H9 (cell line): ENCODE data around the gene GLYATL3. TPM values are rescaled to one million over a fixed set of nuclear protein-coding genes. Genes with fewer than 3 reads are reported as not detected.

ENCODE experiments used
- DNase-seq: peaks from one replicate; pipeline ENCODE4 v3.0.0-alpha.2; 2017
- H2AFZ ChIP-seq: one replicate; pipeline ENCODE4 v1.6.1; 2013; ENCODE audit warnings: mild to moderate bottlenecking, low read length, control low read depth, moderate library complexity
- H2AK5ac ChIP-seq: 2 replicates; pipeline ENCODE4 v1.6.1; 2013; ENCODE audit warnings: low read length, control low read depth, mixed read lengths; ENCODE audit not compliant: insufficient read length
- H2BK120ac ChIP-seq: one replicate; pipeline ENCODE4 v1.6.1; 2013; ENCODE audit warnings: low read depth, mild to moderate bottlenecking, low read length, control low read depth, inconsistent platforms; ENCODE audit not compliant: poor library complexity, severe bottlenecking
- H2BK12ac ChIP-seq: 2 replicates; pipeline ENCODE4 v1.6.1; 2013; ENCODE audit warnings: low read length, control low read depth, mixed read lengths, low read depth; ENCODE audit not compliant: insufficient read length
- H2BK15ac ChIP-seq: 2 replicates; pipeline ENCODE4 v1.6.1; 2013; ENCODE audit warnings: low read depth, low read length, control low read depth
- H2BK20ac ChIP-seq: one replicate; pipeline ENCODE4 v1.6.1; 2013; ENCODE audit warnings: low read depth, mild to moderate bottlenecking, low read length, control low read depth, inconsistent platforms; ENCODE audit not compliant: poor library complexity, severe bottlenecking
- H2BK5ac ChIP-seq: 2 replicates; pipeline ENCODE4 v1.6.1; 2013; ENCODE audit warnings: low read length, control low read depth, mixed read lengths; ENCODE audit not compliant: insufficient read length
- H3K14ac ChIP-seq: 2 replicates; pipeline ENCODE4 v1.6.1; 2013; ENCODE audit warnings: low read length, control low read depth; ENCODE audit not compliant: insufficient read depth
- H3K18ac ChIP-seq: 2 replicates; pipeline ENCODE4 v1.6.1; 2013; ENCODE audit warnings: low read depth, mild to moderate bottlenecking, mixed read lengths, low read length, control low read depth; ENCODE audit not compliant: insufficient read length
- H3K23ac ChIP-seq: 2 replicates; pipeline ENCODE4 v1.6.1; 2013; ENCODE audit warnings: low read length, control low read depth, mixed read lengths, low read depth; ENCODE audit not compliant: insufficient read length
- H3K23me2 ChIP-seq: 2 replicates; pipeline ENCODE4 v1.6.1; 2013; ENCODE audit warnings: low read depth, mild to moderate bottlenecking, mixed read lengths, low read length, control low read depth; ENCODE audit not compliant: insufficient read length, poor library complexity, severe bottlenecking
- H3K27ac ChIP-seq: 2 replicates; pipeline ENCODE4 v1.5.1; 2013; ENCODE audit warnings: low read length, control low read depth, mixed read lengths, low read depth; ENCODE audit not compliant: insufficient read length
- H3K27me3 ChIP-seq: 2 replicates; pipeline ENCODE4 v1.6.1; 2013; ENCODE audit warnings: low read length, control low read depth, inconsistent platforms; ENCODE audit not compliant: insufficient read depth
- H3K4ac ChIP-seq: 2 replicates; pipeline ENCODE4 v1.6.1; 2013; ENCODE audit warnings: low read depth, mild to moderate bottlenecking, control low read depth, inconsistent platforms, low read length, moderate library complexity
- H3K4me1 ChIP-seq: 2 replicates; pipeline ENCODE4 v1.6.1; 2013; ENCODE audit warnings: low read length, control low read depth, inconsistent platforms; ENCODE audit not compliant: insufficient read depth
- H3K4me2 ChIP-seq: 2 replicates; pipeline ENCODE4 v1.6.1; 2013; ENCODE audit warnings: low read length, control low read depth, mixed read lengths; ENCODE audit not compliant: insufficient read length, insufficient read depth
- H3K56ac ChIP-seq: 2 replicates; pipeline ENCODE4 v1.6.1; 2013; ENCODE audit warnings: low read depth, mild to moderate bottlenecking, mixed read lengths, low read length, control low read depth; ENCODE audit not compliant: insufficient read length
- H3K79me1 ChIP-seq: 2 replicates; pipeline ENCODE4 v1.6.1; 2013; ENCODE audit warnings: low read depth, mild to moderate bottlenecking, moderate library complexity, low read length, control low read depth, inconsistent platforms; ENCODE audit not compliant: insufficient read depth, poor library complexity, severe bottlenecking
- H3K79me2 ChIP-seq: 2 replicates; pipeline ENCODE4 v1.6.1; 2013; ENCODE audit warnings: low read length, control low read depth, inconsistent platforms; ENCODE audit not compliant: insufficient read depth
- H3K9ac ChIP-seq: 2 replicates; pipeline ENCODE4 v1.6.1; 2013; ENCODE audit warnings: low read length, control low read depth, mixed read lengths; ENCODE audit not compliant: insufficient read length; ENCODE audit errors: extremely low read depth
- H3K9me3 ChIP-seq: one replicate; pipeline ENCODE4 v1.6.1; 2013; ENCODE audit warnings: low read depth, low read length, inconsistent platforms; ENCODE audit not compliant: control insufficient read depth
- H3T11ph ChIP-seq: one replicate; pipeline ENCODE4 v1.6.1; 2013; ENCODE audit warnings: mild to moderate bottlenecking, low read length, control low read depth, inconsistent platforms
- H4K20me1 ChIP-seq: one replicate; pipeline ENCODE4 v1.6.1; 2013; ENCODE audit not compliant: control insufficient read depth, insufficient read length, insufficient read depth
- H4K5ac ChIP-seq: 2 replicates; pipeline ENCODE4 v1.6.1; 2013; ENCODE audit warnings: low read depth, mild to moderate bottlenecking, mixed read lengths, low read length, control low read depth; ENCODE audit not compliant: insufficient read length
- H4K8ac ChIP-seq: replicated peaks from 2 replicates; pipeline ENCODE4 v1.6.1; 2013; ENCODE audit warnings: low read length, control low read depth, mixed read lengths, low read depth; ENCODE audit not compliant: insufficient read length
- H4K91ac ChIP-seq: 2 replicates; pipeline ENCODE4 v1.6.1; 2013; ENCODE audit warnings: low read depth, mild to moderate bottlenecking, moderate library complexity, mixed read lengths, low read length, control low read depth; ENCODE audit not compliant: insufficient read length
- H3K27ac Mint-ChIP-seq, 3 experiments: 2 replicates in 2 of 3; 3 replicates in 1 of 3; pipeline ENCODE4 v1.8.0; 2020 to 2021; ENCODE audit warnings: mixed read lengths in 3 of 3, mild to moderate bottlenecking in 1 of 3, moderate library complexity in 1 of 3
- H3K27me3 Mint-ChIP-seq: 2 replicates; pipeline ENCODE4 v1.8.0; 2021; ENCODE audit warnings: low read depth, mild to moderate bottlenecking, moderate library complexity, mixed read lengths
- H3K36me3 Mint-ChIP-seq, 3 experiments: 2 replicates in 2 of 3; 3 replicates in 1 of 3; pipeline ENCODE4 v1.8.0; 2020 to 2021; ENCODE audit warnings: low read depth in 3 of 3, mixed read lengths in 3 of 3; ENCODE audit not compliant: insufficient read depth in 1 of 3
- H3K4me1 Mint-ChIP-seq, 2 experiments: 2 replicates each; pipeline ENCODE4 v1.8.0; 2020; ENCODE audit warnings: mixed read lengths in 2 of 2
- H3K4me3 Mint-ChIP-seq, 2 experiments: 2 replicates in 1 of 2; 3 replicates in 1 of 2; pipeline ENCODE4 v1.8.0; 2020 to 2021; ENCODE audit warnings: mild to moderate bottlenecking in 2 of 2, mixed read lengths in 2 of 2, moderate library complexity in 1 of 2
- H3K9me3 Mint-ChIP-seq, 2 experiments: 2 replicates in 1 of 2; 3 replicates in 1 of 2; pipeline ENCODE4 v1.8.0; 2020; ENCODE audit warnings: mild to moderate bottlenecking in 2 of 2, mixed read lengths in 2 of 2, moderate library complexity in 1 of 2
- WGBS: extraction: QIAGEN DNeasy Blood & Tissue Kit; methylation state at CpG from one replicate; pipeline ENCODE4 v1.1.7; 2013; ENCODE audit warnings: missing lambda C conversion rate, low lambda C conversion rate, mixed read lengths; ENCODE audit not compliant: insufficient read length; ENCODE audit errors: extremely low coverage; 5-methylcytosine and 5-hydroxymethylcytosine counted together
- total RNA-seq: library from RNA; stranded (reverse); gene quantifications from 2 replicates; pipeline ENCODE4 v1.2.1, GENCODE V29; 2021
- TF ChIP-seq, protein P1 (sequence below): fragments of 200-600 bp; sonication (generic); conservative IDR thresholded peaks from 3 replicates; pipeline ENCODE4 v1.8.0; 2021; ENCODE audit warnings: antibody characterized with exemption, mild to moderate bottlenecking

GLYATL3 gene
- total RNA-seq, 1 experiment from 2014 or later = not detected

DNA sequence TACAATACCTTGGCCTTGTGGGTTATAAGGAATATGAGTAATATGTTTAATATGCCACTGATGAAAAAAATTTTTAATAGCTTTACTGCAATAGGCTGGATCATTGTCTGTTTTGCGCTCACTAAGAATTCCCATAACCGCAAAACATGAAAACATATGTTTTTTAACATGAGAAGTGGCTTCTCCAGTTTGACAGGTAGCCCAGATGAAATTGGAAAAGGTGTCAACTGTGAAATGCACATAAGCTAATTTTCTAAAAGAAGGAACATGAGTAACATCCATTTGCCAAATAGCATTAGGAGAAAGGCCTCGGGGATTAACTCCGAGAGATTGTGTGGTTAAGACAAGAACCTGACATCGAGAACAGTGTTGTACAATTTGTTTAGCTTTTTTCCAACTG lies 4.9 kb downstream of the GLYATL3 start:
- Mint-ChIP-seq H3K4me3 (no peak overlapping the region), H3K27ac (no peak overlapping the region), H3K9me3 (peaks cover 11 to 17% of the 10 kb centered on the region in 2 experiments), H3K4me1 (peaks cover 3 to 4% of the 10 kb centered on the region in 2 experiments; a peak in 3 of 4 replicates), H3K27me3 (no peaks in the 10 kb centered on the region), H3K36me3 (peaks cover 2 to 6% (median 3%) of the 10 kb centered on the region in 3 experiments; a peak in 4 of 7 replicates)
- Histone ChIP-seq H3K9me3 (no peaks in the 10 kb centered on the region), H3K56ac (no peak overlapping the region), H3T11ph (no peak overlapping the region), H3K4me1 (no peaks in the 10 kb centered on the region), H3K27me3 (no peaks in the 10 kb centered on the region), H4K5ac (no peak overlapping the region), H3K23ac (no peak overlapping the region), H2BK120ac (no peak overlapping the region), H2BK5ac (no peak overlapping the region), H3K23me2 (no peaks in the 10 kb centered on the region), H2BK12ac (no peak overlapping the region), H3K18ac (no peak overlapping the region), H3K9ac (no peak overlapping the region), H4K20me1 (no peaks in the 10 kb centered on the region), H3K4ac (no peak overlapping the region), H4K91ac (no peak overlapping the region), H2BK20ac (no peak overlapping the region), H2BK15ac (no peak overlapping the region), H3K79me2 (no peaks in the 10 kb centered on the region), H4K8ac (no peak overlapping the region), H3K79me1 (no peaks in the 10 kb centered on the region), H2AK5ac (no peak overlapping the region), H2AFZ (no peak overlapping the region), H3K14ac (no peak overlapping the region), H3K27ac (no peak overlapping the region), H3K4me2 (no peak overlapping the region)
- DNase-seq = no peak
- TF ChIP-seq, protein P1, sequence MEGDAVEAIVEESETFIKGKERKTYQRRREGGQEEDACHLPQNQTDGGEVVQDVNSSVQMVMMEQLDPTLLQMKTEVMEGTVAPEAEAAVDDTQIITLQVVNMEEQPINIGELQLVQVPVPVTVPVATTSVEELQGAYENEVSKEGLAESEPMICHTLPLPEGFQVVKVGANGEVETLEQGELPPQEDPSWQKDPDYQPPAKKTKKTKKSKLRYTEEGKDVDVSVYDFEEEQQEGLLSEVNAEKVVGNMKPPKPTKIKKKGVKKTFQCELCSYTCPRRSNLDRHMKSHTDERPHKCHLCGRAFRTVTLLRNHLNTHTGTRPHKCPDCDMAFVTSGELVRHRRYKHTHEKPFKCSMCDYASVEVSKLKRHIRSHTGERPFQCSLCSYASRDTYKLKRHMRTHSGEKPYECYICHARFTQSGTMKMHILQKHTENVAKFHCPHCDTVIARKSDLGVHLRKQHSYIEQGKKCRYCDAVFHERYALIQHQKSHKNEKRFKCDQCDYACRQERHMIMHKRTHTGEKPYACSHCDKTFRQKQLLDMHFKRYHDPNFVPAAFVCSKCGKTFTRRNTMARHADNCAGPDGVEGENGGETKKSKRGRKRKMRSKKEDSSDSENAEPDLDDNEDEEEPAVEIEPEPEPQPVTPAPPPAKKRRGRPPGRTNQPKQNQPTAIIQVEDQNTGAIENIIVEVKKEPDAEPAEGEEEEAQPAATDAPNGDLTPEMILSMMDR = no peak
- no CpG with 5 or more reads among the region's 5 CpGs for WGBS
